ENCODE measurements around the gene HNF1B.

HNF1B gene

GRCh38 chr17:37736428-37736827 lies 8.4 kb downstream of the HNF1B start:
- no peak for DNase-seq (ENCODE audit: low read depth, low spot score)

GRCh38 chr17:37735165-37735564 lies 9.7 kb downstream of the HNF1B start:
- no peak for DNase-seq (ENCODE audit: low read depth, low spot score)

GRCh38 chr17:37732316-37732715 lies 12.5 kb downstream of the HNF1B start:
- DNase-seq (ENCODE audit: low read depth, low spot score), result no peak

GRCh38 chr17:37731056-37731455 lies 13.8 kb downstream of the HNF1B start:
- DNase-seq (ENCODE audit: low read depth, low spot score), result no peak

GRCh38 chr17:37729905-37730304 lies 15.0 kb downstream of the HNF1B start:
- DNase-seq (ENCODE audit: low read depth, low spot score), result no peak

- no peak for DNase-seq (ENCODE audit: low read depth, low spot score)
Observed at GRCh38 chr17:37726891-37727675, 17.8 kb downstream of the HNF1B start.

GRCh38 chr17:37726248-37726647 lies 18.6 kb downstream of the HNF1B start:
- DNase-seq (ENCODE audit: low read depth, low spot score), result no peak

- no peak for DNase-seq (ENCODE audit: low read depth, low spot score)
Observed at GRCh38 chr17:37725601-37726146, 19.2 kb downstream of the HNF1B start.

- no peak for DNase-seq (ENCODE audit: low read depth, low spot score)
Observed at GRCh38 chr17:37725021-37725595, 19.8 kb downstream of the HNF1B start.

GRCh38 chr17:37720989-37721388 lies 23.9 kb downstream of the HNF1B start:
- no peak for DNase-seq (ENCODE audit: low read depth, low spot score)

GRCh38 chr17:37719866-37720265 lies 25.0 kb downstream of the HNF1B start:
- no peak for DNase-seq (ENCODE audit: low read depth, low spot score)

- no peak for DNase-seq (ENCODE audit: low read depth, low spot score)
Observed at GRCh38 chr17:37718324-37719048, 26.4 kb downstream of the HNF1B start.

- no peak for DNase-seq (ENCODE audit: low read depth, low spot score)
Observed at GRCh38 chr17:37717627-37718323, 27.1 kb downstream of the HNF1B start.

- DNase-seq (ENCODE audit: low read depth, low spot score), result no peak
Observed at GRCh38 chr17:37714897-37715296, 30.0 kb downstream of the HNF1B start.

GRCh38 chr17:37713624-37714023 lies 31.2 kb downstream of the HNF1B start:
- DNase-seq (ENCODE audit: low read depth, low spot score), result no peak

- no peak for DNase-seq (ENCODE audit: low read depth, low spot score)
Observed at GRCh38 chr17:37713028-37713431, 31.8 kb downstream of the HNF1B start.

GRCh38 chr17:37711113-37711512 lies 33.7 kb downstream of the HNF1B start:
- no peak for DNase-seq (ENCODE audit: low read depth, low spot score)

- no peak for DNase-seq (ENCODE audit: low read depth, low spot score)
Observed at GRCh38 chr17:37710344-37710886, 34.4 kb downstream of the HNF1B start.

- DNase-seq (ENCODE audit: low read depth, low spot score), result no peak
Observed at GRCh38 chr17:37708616-37709212, 36.1 kb downstream of the HNF1B start.

- DNase-seq (ENCODE audit: low read depth, low spot score), result no peak
Observed at GRCh38 chr17:37708008-37708615, 36.7 kb downstream of the HNF1B start.

GRCh38 chr17:37706446-37706845 lies 38.4 kb downstream of the HNF1B start:
- no peak for DNase-seq (ENCODE audit: low read depth, low spot score)
